Fibroblast of lung (primary cell): ENCODE results near the gene FAM210A.

Experiments
- EZH2 ChIP-seq: IDR thresholded peaks from 2 replicates; pipeline ENCODE4 v1.5.1; 2012; ENCODE audit warnings: low read length, control low read depth, mild to moderate bottlenecking; ENCODE audit errors: missing control alignments
- TF ChIP-seq, protein P1 (sequence below), 2 donors: IDR thresholded peaks in 1 of 2; conservative IDR thresholded peaks in 1 of 2; 1 replicate in 1 of 2; 2 replicates in 1 of 2; pipeline ENCODE4 v1.5.1; 2011 to 2012; ENCODE audit warnings: low read length in 2 of 2, control low read depth in 1 of 2, inconsistent platforms in 1 of 2, low read depth in 1 of 2, mild to moderate bottlenecking in 1 of 2

DNA sequence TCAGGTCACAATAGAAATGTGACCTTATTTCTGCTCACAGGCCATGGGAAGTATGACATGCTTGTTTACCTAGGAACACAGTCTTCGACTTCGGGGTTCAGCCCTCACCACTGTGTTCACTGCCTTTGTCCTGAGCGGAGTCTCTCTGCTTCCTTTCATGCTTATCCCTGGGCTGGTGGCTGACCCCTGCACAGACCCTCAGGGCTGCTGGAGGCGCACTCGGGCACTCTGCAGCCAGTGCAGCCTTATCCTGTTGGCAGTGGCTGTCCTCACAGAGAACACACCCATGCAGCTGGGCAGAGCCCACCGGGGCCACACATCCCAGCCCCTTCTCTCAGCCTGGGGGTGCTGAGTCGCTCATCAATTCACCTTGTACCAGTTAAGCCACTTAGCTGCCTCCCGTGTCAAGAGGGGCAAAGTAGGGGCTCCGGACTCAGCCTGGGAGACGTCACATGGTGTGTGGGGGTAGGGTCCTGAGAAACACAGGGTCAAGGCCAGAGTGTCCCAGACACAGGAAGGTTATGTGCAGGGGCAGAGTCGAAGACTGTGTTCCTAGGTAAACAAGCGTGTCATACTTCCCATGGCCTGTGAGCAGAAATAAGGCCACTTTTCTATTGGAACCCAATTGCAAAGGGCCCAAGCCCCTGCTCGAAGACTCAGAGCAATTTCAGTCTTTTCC is 107.5 kb downstream of the FAM210A start:
- TF ChIP-seq, protein P1, sequence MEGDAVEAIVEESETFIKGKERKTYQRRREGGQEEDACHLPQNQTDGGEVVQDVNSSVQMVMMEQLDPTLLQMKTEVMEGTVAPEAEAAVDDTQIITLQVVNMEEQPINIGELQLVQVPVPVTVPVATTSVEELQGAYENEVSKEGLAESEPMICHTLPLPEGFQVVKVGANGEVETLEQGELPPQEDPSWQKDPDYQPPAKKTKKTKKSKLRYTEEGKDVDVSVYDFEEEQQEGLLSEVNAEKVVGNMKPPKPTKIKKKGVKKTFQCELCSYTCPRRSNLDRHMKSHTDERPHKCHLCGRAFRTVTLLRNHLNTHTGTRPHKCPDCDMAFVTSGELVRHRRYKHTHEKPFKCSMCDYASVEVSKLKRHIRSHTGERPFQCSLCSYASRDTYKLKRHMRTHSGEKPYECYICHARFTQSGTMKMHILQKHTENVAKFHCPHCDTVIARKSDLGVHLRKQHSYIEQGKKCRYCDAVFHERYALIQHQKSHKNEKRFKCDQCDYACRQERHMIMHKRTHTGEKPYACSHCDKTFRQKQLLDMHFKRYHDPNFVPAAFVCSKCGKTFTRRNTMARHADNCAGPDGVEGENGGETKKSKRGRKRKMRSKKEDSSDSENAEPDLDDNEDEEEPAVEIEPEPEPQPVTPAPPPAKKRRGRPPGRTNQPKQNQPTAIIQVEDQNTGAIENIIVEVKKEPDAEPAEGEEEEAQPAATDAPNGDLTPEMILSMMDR (conservative IDR thresholded peaks at IDR 0.05 in 1 of 2, IDR thresholded peaks at IDR 0.05 in 1 of 2; ENCODE audit: low read depth in 1 of 2, low read length in 2 of 2): no peak
- TF ChIP-seq EZH2: no peak
